Neural cell (in vitro differentiated cells): ENCODE measurements around the gene CBX8. TPM values are rescaled to one million over a fixed set of nuclear protein-coding genes. Genes with fewer than 3 reads are reported as not detected.

Experiments used
- H2AFZ ChIP-seq: fragments of 200-600, 300-800 bp; sonication (generic), shearing (Covaris generic); 2 replicates; pipeline ENCODE4 v1.6.0; 2014; ENCODE audit warnings: low read depth, mild to moderate bottlenecking, antibody characterized with exemption, low read length, moderate library complexity
- H3F3A ChIP-seq: fragments of 200-600 bp; shearing (Covaris generic); 2 replicates; pipeline ENCODE4 v1.6.1; 2016; ENCODE audit warnings: mild to moderate bottlenecking, moderate library complexity, mixed read lengths, antibody characterized with exemption, low read length; ENCODE audit not compliant: insufficient read depth, poor library complexity, severe bottlenecking
- H3K27ac ChIP-seq: fragments of 200-600, 300-800 bp; sonication (generic), shearing (Covaris generic); 2 replicates; pipeline ENCODE4 v1.5.1; 2014; ENCODE audit warnings: mild to moderate bottlenecking, low read length, moderate library complexity
- H3K27me3 ChIP-seq: fragments of 300-800, 200-600 bp; sonication (generic), shearing (Covaris generic); 2 replicates; pipeline ENCODE4 v1.6.0; 2014; ENCODE audit warnings: mild to moderate bottlenecking, low read depth, low read length, moderate library complexity; ENCODE audit not compliant: insufficient read depth
- H3K36me3 ChIP-seq: fragments of 300-800, 200-600 bp; sonication (generic), shearing (Covaris generic); 2 replicates; pipeline ENCODE4 v1.5.1; 2014; ENCODE audit warnings: mild to moderate bottlenecking, antibody characterized with exemption, low read length, moderate library complexity; ENCODE audit not compliant: insufficient read depth
- H3K4me2 ChIP-seq: fragments of 300-800, 200-600 bp; sonication (generic), shearing (Covaris generic); 2 replicates; pipeline ENCODE4 v1.6.0; 2014; ENCODE audit warnings: mild to moderate bottlenecking, low read length
- H3K4me3 ChIP-seq: fragments of 300-800, 200-600 bp; sonication (generic), shearing (Covaris generic); 2 replicates; pipeline ENCODE4 v1.5.1; 2014; ENCODE audit warnings: mild to moderate bottlenecking, low read length, moderate library complexity
- H3K79me2 ChIP-seq: fragments of 200-600 bp; shearing (Covaris generic); replicated peaks from 2 replicates; pipeline ENCODE4 v1.6.0; 2014; ENCODE audit warnings: mild to moderate bottlenecking, low read length, moderate library complexity; ENCODE audit not compliant: insufficient read depth
- H3K9ac ChIP-seq: fragments of 300-800, 200-600 bp; sonication (generic), shearing (Covaris generic); 2 replicates; pipeline ENCODE4 v1.6.1; 2016; ENCODE audit warnings: mild to moderate bottlenecking, low read length, mixed read lengths
- H3K9me2 ChIP-seq: fragments of 200-600 bp; shearing (Covaris generic); 2 replicates; pipeline ENCODE4 v1.6.1; 2016; ENCODE audit warnings: mild to moderate bottlenecking, low read length, mixed read lengths; ENCODE audit not compliant: insufficient read depth
- H3K9me3 ChIP-seq: fragments of 200-600, 300-800 bp; sonication (generic), shearing (Covaris generic); 2 replicates; pipeline ENCODE4 v1.6.1; 2016; ENCODE audit warnings: mild to moderate bottlenecking, mixed run types, low read length, moderate library complexity, mixed read lengths
- H4K20me1 ChIP-seq: fragments of 200-600 bp; shearing (Covaris generic); 2 replicates; pipeline ENCODE4 v1.6.1; 2016; ENCODE audit warnings: mild to moderate bottlenecking, mixed run types; ENCODE audit not compliant: insufficient read depth
- CTCF ChIP-seq: fragments of 450-650 bp; IDR thresholded peaks from 2 replicates; pipeline ENCODE4 v1.5.1; 2014; ENCODE audit warnings: antibody characterized with exemption, mild to moderate bottlenecking, moderate library complexity; ENCODE audit not compliant: poor library complexity, severe bottlenecking
- EP300 ChIP-seq: fragments of 450-650 bp; conservative IDR thresholded peaks from 2 replicates; pipeline ENCODE4 v1.6.1; 2014; ENCODE audit warnings: antibody characterized with exemption, mild to moderate bottlenecking, moderate library complexity; ENCODE audit not compliant: poor library complexity, severe bottlenecking
- EZH2 ChIP-seq: fragments of 200-600, 300-800 bp; shearing (Covaris generic), sonication (generic); IDR thresholded peaks from 2 replicates; pipeline ENCODE4 v1.6.1; 2014; ENCODE audit warnings: antibody characterized with exemption, low read length, borderline replicate concordance, mild to moderate bottlenecking; ENCODE audit not compliant: insufficient read depth, poor library complexity, severe bottlenecking
- MXI1 ChIP-seq: fragments of 450-650 bp; conservative IDR thresholded peaks from 2 replicates; pipeline ENCODE4 v1.6.1; 2014; ENCODE audit warnings: antibody characterized with exemption, mild to moderate bottlenecking; ENCODE audit not compliant: poor library complexity, severe bottlenecking
- POLR2AphosphoS5 ChIP-seq: IDR thresholded peaks from 2 replicates; pipeline ENCODE4 v1.6.1; 2012
- RAD21 ChIP-seq: fragments of 450-650 bp; conservative IDR thresholded peaks from 2 replicates; pipeline ENCODE4 v1.6.1; 2014; ENCODE audit warnings: antibody characterized with exemption, mild to moderate bottlenecking, moderate library complexity
- REST ChIP-seq: IDR thresholded peaks from 2 replicates; pipeline ENCODE4 v1.6.1; 2012; ENCODE audit warnings: borderline replicate concordance
- SMC3 ChIP-seq: fragments of 450-650 bp; conservative IDR thresholded peaks from 2 replicates; pipeline ENCODE4 v1.6.1; 2014; ENCODE audit warnings: antibody characterized with exemption, mild to moderate bottlenecking, moderate library complexity; ENCODE audit not compliant: poor library complexity
- TAF1 ChIP-seq: IDR thresholded peaks from 2 replicates; pipeline ENCODE4 v1.6.1; 2012; ENCODE audit warnings: low read depth
- polyA plus RNA-seq: library from polyadenylated mRNA; depleted of rRNA; stranded (reverse); fragments of >200 nt; gene quantifications from 2 replicates; pipeline ENCODE4 v1.2.3, GENCODE V29; 2014

The CBX8 gene
- polyA plus RNA-seq, 1 donor from 2014 or later = 15.4 TPM

GRCh38 chr17:79748295-79749099, 48.4 kb downstream of the CBX8 start:
- H4K20me1 ChIP-seq = no peaks in the 10 kb centered on the region
- no peak overlapping the region for H3K27ac ChIP-seq
- H3K9ac ChIP-seq = peak overlapping the region; percentile 76
- H2AFZ ChIP-seq = no peak overlapping the region
- no peaks in the 10 kb centered on the region for H3K79me2 ChIP-seq
- H3K27me3 ChIP-seq = peaks cover 17% of the 10 kb centered on the region
- TF ChIP-seq POLR2AphosphoS5 (no peak), EZH2 (no peak), SMC3 (no peak), RAD21 (no peak), REST (no peak), TAF1 (no peak), EP300 (no peak), MXI1 (no peak), CTCF (no peak)
- no peaks in the 10 kb centered on the region for H3K9me3 ChIP-seq
- H3K9me2 ChIP-seq = no peaks in the 10 kb centered on the region
- no peak overlapping the region for H3K4me2 ChIP-seq
- H3F3A ChIP-seq = no peaks in the 10 kb centered on the region
- peak overlapping the region; percentile 64 for H3K4me3 ChIP-seq
- no peaks in the 10 kb centered on the region for H3K36me3 ChIP-seq

- peak overlapping the region; percentile 61 for H3K4me2 ChIP-seq
- peak overlapping the region; percentile 46 for H2AFZ ChIP-seq
- no peaks in the 10 kb centered on the region for H4K20me1 ChIP-seq
- H3K9me2 ChIP-seq = no peaks in the 10 kb centered on the region
- H3K36me3 ChIP-seq = no peaks in the 10 kb centered on the region
- no peaks in the 10 kb centered on the region for H3K79me2 ChIP-seq
- H3K27ac ChIP-seq = peak overlapping the region; percentile 76
- H3K9ac ChIP-seq = peak overlapping the region; percentile 76
- H3K27me3 ChIP-seq = peaks cover 17% of the 10 kb centered on the region
- peak overlapping the region; percentile 64 for H3K4me3 ChIP-seq
- no peaks in the 10 kb centered on the region for H3K9me3 ChIP-seq
- H3F3A ChIP-seq = no peaks in the 10 kb centered on the region
- TF ChIP-seq POLR2AphosphoS5 (peak; percentile 38), MXI1 (peak; percentile 94), TAF1 (peak; percentile 5), CTCF (no peak), SMC3 (peak; percentile 53), EP300 (peak; percentile 85), REST (no peak), EZH2 (no peak), RAD21 (peak; percentile 54)
Observed at GRCh38 chr17:79747508-79748294, 49.2 kb downstream of the CBX8 start.
